NCI-H82 (cell line): ENCODE data around the gene SHH.

Experiments used
- DNase-seq: peaks from one replicate; lab custom pipeline; 2025; lab: John Stamatoyannopoulos, UW

The SHH gene

GRCh38 chr7:155792315-155792960 is 19.8 kb downstream of the SHH start:
- DNase-seq, result no peak

GRCh38 chr7:155791836-155792235 is 20.4 kb downstream of the SHH start:
- peak; percentile 32 for DNase-seq

GRCh38 chr7:155791214-155791737 is 21.0 kb downstream of the SHH start:
- DNase-seq, result no peak

- DNase-seq, result no peak
These were observed 21.6 kb downstream of the SHH start for GRCh38 chr7:155790666-155791065.

- no peak for DNase-seq
These were observed 23.1 kb downstream of the SHH start for GRCh38 chr7:155789001-155789725.

- DNase-seq, result no peak
These were observed 23.7 kb downstream of the SHH start for GRCh38 chr7:155788616-155789000.

- DNase-seq, result no peak
These were observed 25.0 kb downstream of the SHH start for GRCh38 chr7:155787171-155787851.

- no peak for DNase-seq
These were observed 25.8 kb downstream of the SHH start for GRCh38 chr7:155786491-155786890.

GRCh38 chr7:155785536-155785935 is 26.7 kb downstream of the SHH start:
- DNase-seq, result no peak

- no peak for DNase-seq
These were observed 29.8 kb downstream of the SHH start for GRCh38 chr7:155782466-155782865.

- no peak for DNase-seq
These were observed 30.8 kb downstream of the SHH start for GRCh38 chr7:155781433-155781832.

- DNase-seq, result no peak
These were observed 31.4 kb downstream of the SHH start for GRCh38 chr7:155780884-155781283.

- DNase-seq, result no peak
These were observed 33.9 kb downstream of the SHH start for GRCh38 chr7:155778349-155778748.

- DNase-seq, result no peak
These were observed 35.7 kb downstream of the SHH start for GRCh38 chr7:155776606-155777005.

GRCh38 chr7:155775691-155776090 is 36.6 kb downstream of the SHH start:
- DNase-seq, result no peak

- DNase-seq, result no peak
These were observed 37.3 kb downstream of the SHH start for GRCh38 chr7:155774947-155775346.

- no peak for DNase-seq
These were observed 38.7 kb downstream of the SHH start for GRCh38 chr7:155773531-155773930.

- no peak for DNase-seq
These were observed 42.0 kb downstream of the SHH start for GRCh38 chr7:155770241-155770640.

GRCh38 chr7:155769701-155770100 is 42.6 kb downstream of the SHH start:
- DNase-seq, result no peak

- no peak for DNase-seq
These were observed 45.0 kb downstream of the SHH start for GRCh38 chr7:155766966-155767916.

- DNase-seq, result no peak
These were observed 45.9 kb downstream of the SHH start for GRCh38 chr7:155766386-155766785.

- no peak for DNase-seq
These were observed 46.8 kb downstream of the SHH start for GRCh38 chr7:155765458-155765857.
